Tibial artery (tissue), 4 donors: ENCODE measurements around the gene RYK.

Experiments used
- DNase-seq, 2 donors: peaks; one replicate each; pipeline ENCODE4 v3.0.0-alpha.2; 2019
- H3K27ac ChIP-seq, 2 donors: fragments of 200-600 bp; sonication (generic) in 1 of 2; 1 replicate in 1 of 2; 2 replicates in 1 of 2; pipeline ENCODE4 v1.5.1; 2018 to 2019; ENCODE audit warnings: mild to moderate bottlenecking in 1 of 2
- H3K27me3 ChIP-seq, 2 donors: fragments of 200-600 bp; sonication (generic) in 1 of 2; one replicate each; pipeline versions ENCODE4 v1.5.1 to v1.6.0; 2016 to 2019
- H3K36me3 ChIP-seq, 3 donors: fragments of 200-600 bp; sonication (generic) in 2 of 3; one replicate each; pipeline ENCODE4 v1.5.1; 2016 to 2019; ENCODE audit warnings: mild to moderate bottlenecking in 2 of 3
- H3K4me1 ChIP-seq, 4 donors: fragments of 200-600 bp; sonication (generic) in 2 of 4; 1 replicate in 3 of 4; 2 replicates in 1 of 4; pipeline ENCODE4 v1.5.1; 2016 to 2019
- H3K4me3 ChIP-seq, 2 donors: fragments of 200-600 bp; sonication (generic) in 1 of 2; 1 replicate in 1 of 2; 2 replicates in 1 of 2; pipeline ENCODE4 v1.5.1; 2018 to 2019; ENCODE audit warnings: mild to moderate bottlenecking in 2 of 2
- H3K9me3 ChIP-seq, 3 donors: fragments of 200-600 bp; sonication (generic) in 1 of 3; one replicate each; pipeline ENCODE4 v1.5.1; 2016 to 2019
- intact Hi-C: fragments of 100-400 bp; cut with DNase I; formaldehyde crosslinking; loops from one replicate; pipeline ENCODE4 v1.15.0; 2023; ENCODE audit warnings: low total_unique reads
- TF ChIP-seq, protein P1 (sequence below), 2 experiments: fragments of 200-600 bp in 1 of 2; fragments of 450-650 bp in 1 of 2; IDR thresholded peaks; one replicate each; pipeline ENCODE4 v1.5.1; 2017 to 2019; ENCODE audit warnings: antibody characterized with exemption in 2 of 2, mild to moderate bottlenecking in 1 of 2, moderate library complexity in 1 of 2

Gene RYK

GRCh38 chr3:134274571-134274970 is 23.9 kb upstream of the RYK start:
- Histone ChIP-seq H3K27me3 (no peaks in the 10 kb centered on the region), H3K4me1 (peaks cover 0 to 3% (median 0%) of the 10 kb centered on the region in 4 donors), H3K4me3 (no peak overlapping the region), H3K9me3 (no peaks in the 10 kb centered on the region), H3K36me3 (no peaks in the 10 kb centered on the region), H3K27ac (no peak overlapping the region)
- TF ChIP-seq, protein P1, sequence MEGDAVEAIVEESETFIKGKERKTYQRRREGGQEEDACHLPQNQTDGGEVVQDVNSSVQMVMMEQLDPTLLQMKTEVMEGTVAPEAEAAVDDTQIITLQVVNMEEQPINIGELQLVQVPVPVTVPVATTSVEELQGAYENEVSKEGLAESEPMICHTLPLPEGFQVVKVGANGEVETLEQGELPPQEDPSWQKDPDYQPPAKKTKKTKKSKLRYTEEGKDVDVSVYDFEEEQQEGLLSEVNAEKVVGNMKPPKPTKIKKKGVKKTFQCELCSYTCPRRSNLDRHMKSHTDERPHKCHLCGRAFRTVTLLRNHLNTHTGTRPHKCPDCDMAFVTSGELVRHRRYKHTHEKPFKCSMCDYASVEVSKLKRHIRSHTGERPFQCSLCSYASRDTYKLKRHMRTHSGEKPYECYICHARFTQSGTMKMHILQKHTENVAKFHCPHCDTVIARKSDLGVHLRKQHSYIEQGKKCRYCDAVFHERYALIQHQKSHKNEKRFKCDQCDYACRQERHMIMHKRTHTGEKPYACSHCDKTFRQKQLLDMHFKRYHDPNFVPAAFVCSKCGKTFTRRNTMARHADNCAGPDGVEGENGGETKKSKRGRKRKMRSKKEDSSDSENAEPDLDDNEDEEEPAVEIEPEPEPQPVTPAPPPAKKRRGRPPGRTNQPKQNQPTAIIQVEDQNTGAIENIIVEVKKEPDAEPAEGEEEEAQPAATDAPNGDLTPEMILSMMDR (IDR thresholded peaks at IDR 0.05) = no peak
- intact Hi-C loops = no loop called here
- no peak for DNase-seq

DNA sequence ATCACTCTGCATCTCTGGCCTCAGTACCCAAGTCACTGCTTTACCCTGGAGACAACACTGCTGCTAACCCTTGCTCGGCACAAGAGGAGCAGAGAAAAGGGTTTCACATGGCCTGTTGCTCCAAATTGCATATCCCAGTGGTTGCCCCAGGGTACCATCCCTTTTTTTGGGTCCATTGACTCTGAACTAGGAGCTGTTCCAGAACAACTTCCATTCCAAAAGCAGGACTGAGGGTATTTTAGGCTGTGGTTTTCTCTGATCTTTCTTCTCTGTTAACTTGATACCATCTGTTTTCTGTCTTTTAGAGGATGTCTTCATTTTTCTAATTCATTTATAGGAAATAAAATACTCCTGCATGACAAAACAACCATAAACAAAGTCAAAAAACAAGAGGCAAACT is 17.3 kb upstream of the RYK start:
- no peak for DNase-seq
- Histone ChIP-seq H3K4me1 (no peaks in the 10 kb centered on the region), H3K36me3 (no peaks in the 10 kb centered on the region), H3K27me3 (no peaks in the 10 kb centered on the region), H3K4me3 (no peak overlapping the region), H3K9me3 (no peaks in the 10 kb centered on the region), H3K27ac (no peak overlapping the region)
- TF ChIP-seq, protein P1 (IDR thresholded peaks at IDR 0.05) = no peak
- intact Hi-C loops = no loop called here

DNA sequence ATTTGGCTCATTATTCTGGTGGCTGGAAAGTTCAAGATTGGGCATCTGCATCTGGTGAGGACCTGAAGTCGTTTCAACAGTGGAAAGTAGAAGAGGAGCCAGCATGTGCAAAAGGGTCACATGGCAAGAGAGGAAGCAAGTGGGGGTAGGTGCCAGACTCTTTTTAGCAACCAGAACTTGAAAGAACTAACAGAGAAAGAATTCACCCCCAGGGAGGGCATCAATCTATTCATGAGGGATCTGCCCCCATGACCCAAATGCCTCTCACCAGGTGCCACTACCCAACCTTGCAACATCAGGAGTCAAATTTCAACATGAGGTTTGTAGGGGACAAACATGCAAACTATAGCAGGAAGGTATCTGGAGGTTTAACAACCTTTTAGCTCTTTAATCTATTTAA is 10.3 kb upstream of the RYK start:
- TF ChIP-seq, protein P1 (IDR thresholded peaks at IDR 0.05) = no peak
- Histone ChIP-seq H3K4me3 (no peak overlapping the region), H3K4me1 (no peaks in the 10 kb centered on the region), H3K9me3 (no peaks in the 10 kb centered on the region), H3K27ac (no peak overlapping the region), H3K36me3 (no peaks in the 10 kb centered on the region), H3K27me3 (no peaks in the 10 kb centered on the region)
- DNase-seq = no peak
- intact Hi-C loops = no loop called here

GRCh38 chr3:134258761-134259347 is 8.2 kb upstream of the RYK start:
- H3K27ac ChIP-seq = no peak overlapping the region
- no peaks in the 10 kb centered on the region for H3K27me3 ChIP-seq
- no peaks in the 10 kb centered on the region for H3K36me3 ChIP-seq
- intact Hi-C loops = no loop called here
- H3K4me1 ChIP-seq = no peaks in the 10 kb centered on the region
- no peak overlapping the region for H3K4me3 ChIP-seq
- H3K9me3 ChIP-seq = no peaks in the 10 kb centered on the region
- no peak for DNase-seq
- TF ChIP-seq, protein P1 (IDR thresholded peaks at IDR 0.05) = no peak

DNA sequence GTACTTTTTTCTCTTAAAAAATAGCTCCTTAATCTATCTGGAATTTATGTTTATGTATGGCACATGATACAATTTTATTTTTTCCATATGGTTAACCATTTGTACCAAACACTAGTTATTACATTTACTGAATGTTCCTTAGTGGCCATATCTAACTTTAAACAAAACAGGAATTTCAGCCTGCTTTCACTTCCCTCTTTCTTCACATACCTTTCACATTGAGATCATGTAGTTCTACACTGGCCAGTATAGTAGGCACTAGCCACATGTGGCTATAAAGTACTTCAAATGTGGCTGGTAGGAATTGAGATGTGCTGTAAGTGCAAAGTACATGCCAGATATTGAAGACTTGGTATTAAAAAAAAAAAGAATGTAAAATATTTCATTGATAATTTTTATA is 4.7 kb upstream of the RYK start:
- intact Hi-C loops = no loop called here
- no peaks in the 10 kb centered on the region for H3K27me3 ChIP-seq
- H3K4me1 ChIP-seq = peaks cover 0 to 24% (median 17%) of the 10 kb centered on the region in 4 donors
- H3K9me3 ChIP-seq = no peaks in the 10 kb centered on the region
- no peak overlapping the region for H3K27ac ChIP-seq
- H3K36me3 ChIP-seq = no peaks in the 10 kb centered on the region
- no peak for DNase-seq
- TF ChIP-seq, protein P1 (IDR thresholded peaks at IDR 0.05) = no peak
- H3K4me3 ChIP-seq = no peak overlapping the region
